Endometrium (tissue), 2 donors: ENCODE results near the gene DDB1.
"Not testable (repeated sequence)": the region's sequence is repeated elsewhere in the genome, so short reads cannot be mapped to it uniquely, and the experiment has no call there.

Experiments used
- FAIRE-seq: peaks from 2 replicates; lab custom pipeline; 2012; peaks lifted over from hg19 to GRCh38; lab: Jason Lieb, UNC
- donor health status: control.
- donor health status: control.

DDB1 gene

GRCh38 chr11:61268588-61269250 lies 64.2 kb downstream of the DDB1 start:
- FAIRE-seq: no peak

- no peak for FAIRE-seq
These were observed 65.5 kb downstream of the DDB1 start for GRCh38 chr11:61267437-61267841.

GRCh38 chr11:61266602-61267001 lies 66.3 kb downstream of the DDB1 start:
- FAIRE-seq: no peak

- no peak for FAIRE-seq
These were observed 67.5 kb downstream of the DDB1 start for GRCh38 chr11:61265357-61265756.

- no peak for FAIRE-seq
These were observed 68.1 kb downstream of the DDB1 start for GRCh38 chr11:61264795-61265194.

GRCh38 chr11:61264371-61264770 lies 68.5 kb downstream of the DDB1 start:
- no peak for FAIRE-seq

GRCh38 chr11:61259363-61259762 lies 73.5 kb downstream of the DDB1 start:
- FAIRE-seq: no peak

GRCh38 chr11:61258546-61258945 lies 74.4 kb downstream of the DDB1 start:
- FAIRE-seq: no peak

- FAIRE-seq: no peak
These were observed 76.0 kb downstream of the DDB1 start for GRCh38 chr11:61256710-61257482.

- FAIRE-seq: no peak
These were observed 78.4 kb downstream of the DDB1 start for GRCh38 chr11:61254403-61255025.

GRCh38 chr11:61252332-61252731 lies 80.6 kb downstream of the DDB1 start:
- FAIRE-seq: not testable (repeated sequence)

GRCh38 chr11:61250796-61251765 lies 81.8 kb downstream of the DDB1 start:
- FAIRE-seq: not testable (repeated sequence)
